ENCODE results near the gene HDAC4.

Gene HDAC4

GRCh38 chr2:239110595-239111048 is 290.2 kb downstream of the HDAC4 start:
- TF ChIP-seq CTCF (IDR thresholded peaks at IDR 0.05; ENCODE audit: control insufficient read depth, insufficient read depth, low read depth, low read length, missing control alignments): no peak
- no peak overlapping the region for H3K4me3 ChIP-seq (ENCODE audit: control insufficient read depth, low read depth, low read length)
- DNase-seq (ENCODE audit: low read depth): no peak

GRCh38 chr2:239109928-239110545 is 290.8 kb downstream of the HDAC4 start:
- no peak for TF ChIP-seq CTCF (IDR thresholded peaks at IDR 0.05; ENCODE audit: control insufficient read depth, insufficient read depth, low read depth, low read length, missing control alignments)
- H3K4me3 ChIP-seq (ENCODE audit: control insufficient read depth, low read depth, low read length): no peak overlapping the region
- DNase-seq (ENCODE audit: low read depth): no peak

GRCh38 chr2:239109041-239109927 is 291.5 kb downstream of the HDAC4 start:
- DNase-seq (ENCODE audit: low read depth): no peak
- no peak for TF ChIP-seq CTCF (IDR thresholded peaks at IDR 0.05; ENCODE audit: control insufficient read depth, insufficient read depth, low read depth, low read length, missing control alignments)
- no peak overlapping the region for H3K4me3 ChIP-seq (ENCODE audit: control insufficient read depth, low read depth, low read length)

GRCh38 chr2:239108459-239108858 is 292.4 kb downstream of the HDAC4 start:
- TF ChIP-seq CTCF (IDR thresholded peaks at IDR 0.05; ENCODE audit: control insufficient read depth, insufficient read depth, low read depth, low read length, missing control alignments): no peak
- DNase-seq (ENCODE audit: low read depth): no peak

GRCh38 chr2:239107936-239108335 is 292.9 kb downstream of the HDAC4 start:
- H3K4me3 ChIP-seq (ENCODE audit: control insufficient read depth, low read depth, low read length): no peak overlapping the region
- DNase-seq (ENCODE audit: low read depth): no peak
- TF ChIP-seq CTCF (IDR thresholded peaks at IDR 0.05; ENCODE audit: control insufficient read depth, insufficient read depth, low read depth, low read length, missing control alignments): no peak

More at GRCh38 chr2:239108459-239108858, 292.4 kb downstream of the HDAC4 start:
- H3K4me3 ChIP-seq (ENCODE audit: control insufficient read depth, low read depth, low read length): no peak overlapping the region

GRCh38 chr2:239106966-239107365 is 293.9 kb downstream of the HDAC4 start:
- no peak overlapping the region for H3K4me3 ChIP-seq (ENCODE audit: control insufficient read depth, low read depth, low read length)
- TF ChIP-seq CTCF (IDR thresholded peaks at IDR 0.05; ENCODE audit: control insufficient read depth, insufficient read depth, low read depth, low read length, missing control alignments): no peak

More at GRCh38 chr2:239106966-239107365, 293.9 kb downstream of the HDAC4 start:
- DNase-seq (ENCODE audit: low read depth): no peak

Measured in AG09309 (cell line).